ENCODE data around the gene RIPK4. TPM values are rescaled to one million over a fixed set of nuclear protein-coding genes. Genes with fewer than 3 reads are reported as not detected.

RIPK4 gene
- total RNA-seq, 1 experiment from 2014 or later, result 16.0 TPM

DNA sequence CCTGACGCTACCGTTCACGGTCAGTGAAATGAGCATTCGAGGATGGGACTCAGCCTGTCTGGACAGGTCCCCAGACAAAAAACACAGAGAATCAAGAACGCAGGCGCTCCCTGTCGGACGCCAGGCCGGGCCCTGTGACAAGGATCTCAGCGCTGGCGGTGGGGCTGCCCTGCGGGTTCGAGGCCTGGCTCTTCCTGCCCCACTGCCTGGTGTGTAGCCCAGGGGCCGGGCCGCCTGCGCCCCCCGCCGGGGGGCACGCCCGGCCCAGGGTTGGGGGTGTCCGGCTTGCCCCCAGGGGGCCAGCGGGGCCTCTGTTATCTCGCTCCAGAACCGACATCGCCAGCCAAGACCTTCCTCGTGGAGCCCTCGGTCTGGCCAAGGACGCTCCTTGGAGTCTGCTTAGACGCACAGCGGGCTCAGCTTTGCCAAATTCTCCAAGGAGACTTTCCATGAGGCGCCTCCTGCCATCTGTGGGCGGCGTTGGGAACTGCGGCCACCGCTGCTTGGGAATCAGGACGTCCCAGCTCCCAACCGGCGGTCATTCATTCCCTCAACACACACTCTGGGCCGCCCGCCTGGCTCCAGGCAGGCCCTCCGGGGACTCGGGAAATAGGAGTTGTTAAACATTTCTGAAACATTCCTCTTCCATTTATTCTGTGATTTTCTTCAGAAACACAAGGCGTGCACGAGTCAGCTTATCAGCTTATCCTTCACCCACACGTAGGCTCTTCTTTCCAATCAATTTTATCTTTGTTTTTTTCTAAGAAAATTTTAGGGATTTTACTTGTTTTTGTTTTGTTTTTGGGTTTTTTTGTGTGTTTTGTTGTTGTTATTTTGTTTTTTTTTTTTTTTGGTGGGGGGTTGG lies 11.3 kb upstream of the RIPK4 start:
- Histone ChIP-seq H3K4me3 (ENCODE audit: low read depth, low read length, poor library complexity, severe bottlenecking) (peak overlapping the region; percentile 32), H3K27ac (ENCODE audit: low read depth, low read length, poor library complexity, severe bottlenecking) (peak overlapping the region; percentile 81), H3K9me3 (ENCODE audit: low read depth, low read length, poor library complexity, severe bottlenecking) (no peaks in the 10 kb centered on the region), H3K4me1 (ENCODE audit: insufficient read depth, low read length, poor library complexity, severe bottlenecking) (peaks cover 38% of the 10 kb centered on the region), H3K36me3 (ENCODE audit: insufficient read depth, low read length, poor library complexity, severe bottlenecking) (no peaks in the 10 kb centered on the region), H3K27me3 (replicated peaks; ENCODE audit: insufficient read depth, low read depth, low read length, poor library complexity) (no peaks in the 10 kb centered on the region)
- CTCF ChIA-PET, result interaction anchor here (0.6 to 1.8 kb wide), 6 partner anchors 10 to 314 kb away, joined by 3 to 30 read pairs (median 4); no protein-coding TSS in a partner anchor
- BruUV-seq (replicated peaks), result no TSS peak
- peak; percentile 93 for DNase-seq (ENCODE audit: low spot score)
- POLR2A ChIA-PET (ENCODE audit: low non-redundant PET), result no interaction called here
- intact Hi-C loops (cut with micrococcal nuclease; ENCODE audit: unreplicated experiment), result loop anchor here (1.0 to 5.0 kb wide), 2 partner anchors 166 to 496 kb away; no protein-coding TSS in a partner anchor
- TF ChIP-seq, protein P1, sequence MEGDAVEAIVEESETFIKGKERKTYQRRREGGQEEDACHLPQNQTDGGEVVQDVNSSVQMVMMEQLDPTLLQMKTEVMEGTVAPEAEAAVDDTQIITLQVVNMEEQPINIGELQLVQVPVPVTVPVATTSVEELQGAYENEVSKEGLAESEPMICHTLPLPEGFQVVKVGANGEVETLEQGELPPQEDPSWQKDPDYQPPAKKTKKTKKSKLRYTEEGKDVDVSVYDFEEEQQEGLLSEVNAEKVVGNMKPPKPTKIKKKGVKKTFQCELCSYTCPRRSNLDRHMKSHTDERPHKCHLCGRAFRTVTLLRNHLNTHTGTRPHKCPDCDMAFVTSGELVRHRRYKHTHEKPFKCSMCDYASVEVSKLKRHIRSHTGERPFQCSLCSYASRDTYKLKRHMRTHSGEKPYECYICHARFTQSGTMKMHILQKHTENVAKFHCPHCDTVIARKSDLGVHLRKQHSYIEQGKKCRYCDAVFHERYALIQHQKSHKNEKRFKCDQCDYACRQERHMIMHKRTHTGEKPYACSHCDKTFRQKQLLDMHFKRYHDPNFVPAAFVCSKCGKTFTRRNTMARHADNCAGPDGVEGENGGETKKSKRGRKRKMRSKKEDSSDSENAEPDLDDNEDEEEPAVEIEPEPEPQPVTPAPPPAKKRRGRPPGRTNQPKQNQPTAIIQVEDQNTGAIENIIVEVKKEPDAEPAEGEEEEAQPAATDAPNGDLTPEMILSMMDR (conservative IDR thresholded peaks at IDR 0.05; ENCODE audit: low read depth, low read length), result peak; percentile 89
- no peak for TF ChIP-seq EZH2 (IDR thresholded peaks at IDR 0.05; ENCODE audit: borderline replicate concordance, low read depth, low read length, poor library complexity, severe bottlenecking)

DNA sequence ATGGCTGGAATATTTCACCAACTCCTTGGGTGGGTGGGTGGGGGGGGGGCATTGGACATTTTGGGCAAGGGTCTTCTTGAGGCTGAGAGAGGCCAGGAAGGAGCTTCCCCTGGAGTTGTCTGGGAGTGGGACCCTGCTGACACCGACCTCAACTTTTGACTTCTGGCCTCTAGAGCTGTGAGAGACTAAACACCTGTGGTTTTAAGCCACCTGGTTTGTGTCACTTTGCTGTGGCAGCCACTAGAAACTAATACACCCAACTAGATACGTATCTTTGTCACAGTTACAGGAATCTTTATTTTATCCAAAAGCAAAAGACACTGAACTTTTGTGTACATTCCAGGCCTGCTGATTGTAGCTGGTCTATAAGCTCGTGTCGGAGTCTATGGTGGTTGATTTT lies 9.9 kb upstream of the RIPK4 start:
- H3K9me3 ChIP-seq (ENCODE audit: low read depth, low read length, poor library complexity, severe bottlenecking), result no peaks in the 10 kb centered on the region
- intact Hi-C loops (cut with micrococcal nuclease; ENCODE audit: unreplicated experiment), result loop anchor here (5.0 kb wide), 1 partner anchor 494 kb away; no protein-coding TSS in a partner anchor
- no peak for TF ChIP-seq EZH2 (IDR thresholded peaks at IDR 0.05; ENCODE audit: borderline replicate concordance, low read depth, low read length, poor library complexity, severe bottlenecking)
- TF ChIP-seq, protein P1 (conservative IDR thresholded peaks at IDR 0.05; ENCODE audit: low read depth, low read length), result no peak
- BruUV-seq (replicated peaks), result no TSS peak
- no peaks in the 10 kb centered on the region for H3K36me3 ChIP-seq (ENCODE audit: insufficient read depth, low read length, poor library complexity, severe bottlenecking)
- peaks cover 35% of the 10 kb centered on the region for H3K4me1 ChIP-seq (ENCODE audit: insufficient read depth, low read length, poor library complexity, severe bottlenecking)
- H3K4me3 ChIP-seq (ENCODE audit: low read depth, low read length, poor library complexity, severe bottlenecking), result no peak overlapping the region
- POLR2A ChIA-PET (ENCODE audit: low non-redundant PET), result no interaction called here
- DNase-seq (ENCODE audit: low spot score), result no peak
- no peaks in the 10 kb centered on the region for H3K27me3 ChIP-seq (replicated peaks; ENCODE audit: insufficient read depth, low read depth, low read length, poor library complexity)
- H3K27ac ChIP-seq (ENCODE audit: low read depth, low read length, poor library complexity, severe bottlenecking), result no peak overlapping the region
- CTCF ChIA-PET, result interaction anchor here (0.6 to 1.2 kb wide), 2 partner anchors 39 to 163 kb away, joined by 3 to 8 read pairs; no protein-coding TSS in a partner anchor

DNA sequence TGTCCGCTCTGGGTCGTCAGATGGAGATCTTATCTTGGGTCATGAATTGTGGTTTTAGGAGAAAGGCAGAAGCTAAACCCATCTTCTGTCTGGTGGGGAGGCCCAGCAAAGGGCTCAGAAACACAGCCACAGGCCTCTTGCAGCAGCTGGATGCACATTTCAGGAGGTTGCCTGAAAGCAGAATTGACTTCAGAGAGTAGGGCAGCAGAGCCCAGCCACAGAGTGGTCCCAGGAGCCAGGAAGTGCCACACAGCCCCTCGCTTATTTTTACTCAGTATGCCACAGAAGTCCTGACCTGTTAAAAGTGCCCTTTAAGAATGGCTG lies 8.3 kb upstream of the RIPK4 start:
- BruUV-seq (replicated peaks), result no TSS peak
- no peaks in the 10 kb centered on the region for H3K27me3 ChIP-seq (replicated peaks; ENCODE audit: insufficient read depth, low read depth, low read length, poor library complexity)

More for the DNA sequence above, 8.3 kb upstream of the RIPK4 start:
- CTCF ChIA-PET, result no interaction called here
- POLR2A ChIA-PET (ENCODE audit: low non-redundant PET), result no interaction called here
- Histone ChIP-seq H3K36me3 (ENCODE audit: insufficient read depth, low read length, poor library complexity, severe bottlenecking) (no peaks in the 10 kb centered on the region), H3K4me3 (ENCODE audit: low read depth, low read length, poor library complexity, severe bottlenecking) (no peak overlapping the region), H3K27ac (ENCODE audit: low read depth, low read length, poor library complexity, severe bottlenecking) (no peak overlapping the region), H3K4me1 (ENCODE audit: insufficient read depth, low read length, poor library complexity, severe bottlenecking) (peaks cover 23% of the 10 kb centered on the region), H3K9me3 (ENCODE audit: low read depth, low read length, poor library complexity, severe bottlenecking) (no peaks in the 10 kb centered on the region)
- TF ChIP-seq EZH2 (IDR thresholded peaks at IDR 0.05; ENCODE audit: borderline replicate concordance, low read depth, low read length, poor library complexity, severe bottlenecking), result no peak
- TF ChIP-seq, protein P1 (conservative IDR thresholded peaks at IDR 0.05; ENCODE audit: low read depth, low read length), result no peak
- intact Hi-C loops (cut with micrococcal nuclease; ENCODE audit: unreplicated experiment), result loop anchor here (5.0 kb wide), 1 partner anchor 493 kb away; no protein-coding TSS in a partner anchor
- DNase-seq (ENCODE audit: low spot score), result no peak
